Uterus (tissue), 2 donors: Measurements from ENCODE around the gene CACNA1C.

ENCODE experiments used
- POLR2A ChIP-seq, 2 donors: fragments of 450-650 bp; IDR thresholded peaks; one replicate each; pipeline ENCODE4 v1.6.1; 2016; ENCODE audit warnings: antibody characterized with exemption in 2 of 2, mild to moderate bottlenecking in 1 of 2, moderate library complexity in 1 of 2
- TF ChIP-seq, protein P1 (sequence below), 4 experiments: fragments of 200-600 bp in 2 of 4; fragments of 450-650 bp in 2 of 4; sonication (generic) in 2 of 4; IDR thresholded peaks; one replicate each; pipeline ENCODE4 v1.5.1; 2016 to 2019; ENCODE audit warnings: antibody characterized with exemption in 4 of 4, mild to moderate bottlenecking in 2 of 4, moderate library complexity in 1 of 4

DNA sequence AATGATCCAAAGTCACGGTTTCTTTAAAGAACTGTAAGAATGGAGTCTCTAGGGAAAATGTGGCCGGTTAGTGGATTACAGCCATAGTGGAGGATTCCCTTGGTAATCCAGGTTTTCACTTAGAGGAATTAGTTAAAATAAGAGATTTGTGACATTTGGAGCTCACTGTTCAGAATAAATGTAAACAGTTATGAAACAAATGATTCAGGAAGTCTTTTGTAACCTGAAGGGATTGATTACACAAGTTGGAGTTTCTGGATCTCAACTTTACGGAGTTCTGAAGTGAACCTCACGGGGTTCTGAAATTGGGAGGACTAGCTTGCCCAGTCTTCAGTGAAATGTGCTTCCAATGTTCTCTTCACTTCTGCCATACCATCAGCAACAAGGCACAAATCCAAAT, 507.6 kb downstream of the CACNA1C start:
- TF ChIP-seq POLR2A (IDR thresholded peaks at IDR 0.05) = no peak
- TF ChIP-seq, protein P1, sequence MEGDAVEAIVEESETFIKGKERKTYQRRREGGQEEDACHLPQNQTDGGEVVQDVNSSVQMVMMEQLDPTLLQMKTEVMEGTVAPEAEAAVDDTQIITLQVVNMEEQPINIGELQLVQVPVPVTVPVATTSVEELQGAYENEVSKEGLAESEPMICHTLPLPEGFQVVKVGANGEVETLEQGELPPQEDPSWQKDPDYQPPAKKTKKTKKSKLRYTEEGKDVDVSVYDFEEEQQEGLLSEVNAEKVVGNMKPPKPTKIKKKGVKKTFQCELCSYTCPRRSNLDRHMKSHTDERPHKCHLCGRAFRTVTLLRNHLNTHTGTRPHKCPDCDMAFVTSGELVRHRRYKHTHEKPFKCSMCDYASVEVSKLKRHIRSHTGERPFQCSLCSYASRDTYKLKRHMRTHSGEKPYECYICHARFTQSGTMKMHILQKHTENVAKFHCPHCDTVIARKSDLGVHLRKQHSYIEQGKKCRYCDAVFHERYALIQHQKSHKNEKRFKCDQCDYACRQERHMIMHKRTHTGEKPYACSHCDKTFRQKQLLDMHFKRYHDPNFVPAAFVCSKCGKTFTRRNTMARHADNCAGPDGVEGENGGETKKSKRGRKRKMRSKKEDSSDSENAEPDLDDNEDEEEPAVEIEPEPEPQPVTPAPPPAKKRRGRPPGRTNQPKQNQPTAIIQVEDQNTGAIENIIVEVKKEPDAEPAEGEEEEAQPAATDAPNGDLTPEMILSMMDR (IDR thresholded peaks at IDR 0.05) = no peak
